Pancreas (tissue), 10 donors: Measurements from ENCODE around the gene PLCG2. TPM values are rescaled to one million over a fixed set of nuclear protein-coding genes. Genes with fewer than 3 reads are reported as not detected.

Source experiments
- ATAC-seq, 4 donors: fragments of 200-7000 bp; cut with Tn5 transposase; one replicate each; pipeline versions ENCODE4 v1.8.0 to v1.9.1; 2020; ENCODE audit warnings: mild to moderate bottlenecking in 4 of 4, moderate library complexity in 4 of 4
- DNase-seq, 6 donors: peaks; one replicate each; pipeline ENCODE4 v3.0.0-alpha.2; 2020
- FAIRE-seq: peaks from 2 replicates; lab custom pipeline; 2012; peaks lifted over from hg19 to GRCh38; lab: Jason Lieb, UNC
- H3K27ac ChIP-seq, 4 donors: fragments of 200-600 bp; sonication (generic); 1 replicate in 3 of 4; 2 replicates in 1 of 4; pipeline versions ENCODE4 v1.5.0 to v1.8.0; 2020
- H3K27me3 ChIP-seq, 4 donors: fragments of 200-600 bp; one replicate each; pipeline ENCODE4 v1.8.0; 2021
- H3K36me3 ChIP-seq, 3 donors: fragments of 200-600 bp; sonication (generic) in 1 of 3; one replicate each; pipeline versions ENCODE4 v1.5.0 to v1.8.0; 2020 to 2021
- H3K4me1 ChIP-seq, 3 donors: fragments of 200-600 bp; one replicate each; pipeline ENCODE4 v1.8.0; 2021
- H3K4me3 ChIP-seq, 4 donors: fragments of 200-600 bp; sonication (generic) in 2 of 4; one replicate each; pipeline versions ENCODE4 v1.5.0 to v1.8.0; 2020 to 2021
- H3K9me3 ChIP-seq, 4 donors: fragments of 200-600 bp; one replicate each; pipeline ENCODE4 v1.8.0; 2021
- WGBS, 2 donors: extraction: QIAGEN DNeasy Blood & Tissue Kit; methylation state at CpG; one replicate each; pipeline ENCODE4 v1.1.7; 2013; 5-methylcytosine and 5-hydroxymethylcytosine counted together
- intact Hi-C, 3 donors: fragments of 100-400 bp; cut with DNase I; formaldehyde crosslinking; loops; one replicate each; pipeline versions ENCODE4 v1.11.1 to v1.14.2; 2022
- polyA plus RNA-seq, 2 donors: library from polyadenylated mRNA; stranded (reverse); fragments of 200-250 nt; gene quantifications; one replicate each; pipeline ENCODE4 v1.2.3, GENCODE V29; 2013
- total RNA-seq, 6 donors: library from RNA; stranded (reverse); fragmentation: NEBNext Ultra II Directional in 4 of 6; extraction: Animal tissue kit (Norgen Biotek cat#: 25700) in 4 of 6; gene quantifications; one replicate each; pipeline versions ENCODE4 v1.2.1 to v1.2.4, GENCODE V29; 2021 to 2023
- TF ChIP-seq, protein P1 (sequence below), 4 donors: fragments of 200-600 bp; sonication (generic) in 3 of 4; IDR thresholded peaks; one replicate each; pipeline versions ENCODE4 v1.5.0 to v1.8.0; 2021; ENCODE audit warnings: antibody characterized with exemption in 4 of 4
- donor health status: healthy with polysubstance abuse.
- donor health status: DM: no; HTN: no; CAD: no; lungs with moderate emphysema.
- donor health status: DM: no; HTN: no; CAD: no.
- donor health status: control.
- donor health status: control.
- donor health status: Bipolar disorder and iron deficiency.
- donor health status: DM: yes; HTN: yes; CAD: no.
- donor health status: DM: no; HTN: no; CAD: no.
- donor health status: DM: no; HTN: no; CAD: no.
- donor health status: DM: yes; HTN: yes; CAD: no.

Gene PLCG2
- total and polyA plus RNA-seq, 8 donors = 3.7 to 23.6 (median 8.0) TPM

DNA sequence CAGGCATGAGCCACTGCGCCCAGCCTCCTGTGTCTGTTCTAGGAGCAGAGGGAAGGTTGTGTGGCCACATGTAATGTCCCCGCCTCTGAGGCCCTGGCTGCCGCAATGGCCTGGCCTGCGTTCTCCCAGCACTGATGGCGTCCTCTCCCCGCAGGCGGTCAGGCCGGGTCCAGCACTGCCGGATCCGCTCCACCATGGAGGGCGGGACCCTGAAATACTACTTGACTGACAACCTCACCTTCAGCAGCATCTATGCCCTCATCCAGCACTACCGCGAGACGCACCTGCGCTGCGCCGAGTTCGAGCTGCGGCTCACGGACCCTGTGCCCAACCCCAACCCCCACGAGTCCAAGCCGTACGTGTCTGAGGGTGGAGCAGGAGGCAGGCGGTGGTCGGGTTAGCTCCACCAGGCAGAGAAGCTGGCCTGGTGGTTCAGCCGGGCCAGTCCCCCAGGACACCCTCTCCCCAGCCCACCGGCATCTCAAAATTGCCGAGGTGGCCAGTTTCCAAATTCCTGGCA is 131.3 kb downstream of the PLCG2 start:
- H3K4me1 ChIP-seq = no peaks in the 10 kb centered on the region
- TF ChIP-seq, protein P1, sequence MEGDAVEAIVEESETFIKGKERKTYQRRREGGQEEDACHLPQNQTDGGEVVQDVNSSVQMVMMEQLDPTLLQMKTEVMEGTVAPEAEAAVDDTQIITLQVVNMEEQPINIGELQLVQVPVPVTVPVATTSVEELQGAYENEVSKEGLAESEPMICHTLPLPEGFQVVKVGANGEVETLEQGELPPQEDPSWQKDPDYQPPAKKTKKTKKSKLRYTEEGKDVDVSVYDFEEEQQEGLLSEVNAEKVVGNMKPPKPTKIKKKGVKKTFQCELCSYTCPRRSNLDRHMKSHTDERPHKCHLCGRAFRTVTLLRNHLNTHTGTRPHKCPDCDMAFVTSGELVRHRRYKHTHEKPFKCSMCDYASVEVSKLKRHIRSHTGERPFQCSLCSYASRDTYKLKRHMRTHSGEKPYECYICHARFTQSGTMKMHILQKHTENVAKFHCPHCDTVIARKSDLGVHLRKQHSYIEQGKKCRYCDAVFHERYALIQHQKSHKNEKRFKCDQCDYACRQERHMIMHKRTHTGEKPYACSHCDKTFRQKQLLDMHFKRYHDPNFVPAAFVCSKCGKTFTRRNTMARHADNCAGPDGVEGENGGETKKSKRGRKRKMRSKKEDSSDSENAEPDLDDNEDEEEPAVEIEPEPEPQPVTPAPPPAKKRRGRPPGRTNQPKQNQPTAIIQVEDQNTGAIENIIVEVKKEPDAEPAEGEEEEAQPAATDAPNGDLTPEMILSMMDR (IDR thresholded peaks at IDR 0.05) = no peak
- FAIRE-seq (no peak), ATAC-seq (no peak), DNase-seq (no peak)
- 86 to 91% methylated on average over 28 of the region's 28 CpGs for WGBS, 2 donors
- no peaks in the 10 kb centered on the region for H3K9me3 ChIP-seq
- intact Hi-C loops = no loop called here
- H3K36me3 ChIP-seq = no peaks in the 10 kb centered on the region
- no peak overlapping the region for H3K4me3 ChIP-seq
- no peak overlapping the region for H3K27ac ChIP-seq
- no peaks in the 10 kb centered on the region for H3K27me3 ChIP-seq

DNA sequence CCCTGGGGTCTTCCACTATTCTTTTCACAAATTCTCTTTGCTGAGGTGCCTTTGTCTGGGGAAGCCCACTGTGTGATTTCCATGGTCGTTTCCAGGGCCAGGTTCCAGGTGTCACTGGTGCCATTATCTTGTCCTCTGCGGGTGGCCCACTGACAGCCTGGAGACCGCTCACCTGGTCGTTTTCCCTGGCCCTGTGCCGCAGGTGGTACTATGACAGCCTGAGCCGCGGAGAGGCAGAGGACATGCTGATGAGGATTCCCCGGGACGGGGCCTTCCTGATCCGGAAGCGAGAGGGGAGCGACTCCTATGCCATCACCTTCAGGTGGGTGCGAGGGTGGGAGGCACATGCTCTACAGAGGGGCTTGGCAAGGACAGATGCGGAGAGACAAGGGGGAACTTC is 133.3 kb downstream of the PLCG2 start:
- ATAC-seq (no peak), FAIRE-seq (no peak), DNase-seq (no peak)
- TF ChIP-seq, protein P1 (IDR thresholded peaks at IDR 0.05) = no peak
- no peaks in the 10 kb centered on the region for H3K4me1 ChIP-seq
- no peaks in the 10 kb centered on the region for H3K36me3 ChIP-seq
- H3K27me3 ChIP-seq = no peaks in the 10 kb centered on the region
- intact Hi-C loops = no loop called here
- no peak overlapping the region for H3K27ac ChIP-seq
- H3K9me3 ChIP-seq = no peaks in the 10 kb centered on the region
- H3K4me3 ChIP-seq = no peak overlapping the region
- 62 to 70% methylated on average over 14 of the region's 14 CpGs for WGBS, 2 donors

DNA sequence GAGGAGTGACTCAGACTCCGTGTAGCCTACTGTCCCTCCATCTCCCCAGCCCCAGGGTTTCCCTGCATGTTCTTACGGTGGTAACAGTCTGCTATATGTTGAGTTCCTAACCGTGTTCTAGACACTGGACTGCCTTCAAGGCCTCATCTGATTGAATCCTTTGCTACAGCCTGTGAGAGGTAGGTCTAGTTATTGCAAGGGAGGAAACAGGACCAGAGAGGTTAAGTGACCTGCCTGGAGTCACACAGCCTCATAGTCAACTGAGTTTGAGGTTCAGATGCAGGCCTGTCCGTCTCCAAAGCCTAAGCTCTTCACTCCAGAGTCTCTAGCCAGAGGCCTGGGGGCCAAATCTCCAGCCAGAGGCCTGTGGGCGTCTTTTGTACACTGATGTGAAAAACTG is 134.1 kb downstream of the PLCG2 start:
- Histone ChIP-seq H3K4me3 (no peak overlapping the region), H3K9me3 (no peaks in the 10 kb centered on the region), H3K36me3 (no peaks in the 10 kb centered on the region), H3K27me3 (no peaks in the 10 kb centered on the region), H3K4me1 (no peaks in the 10 kb centered on the region), H3K27ac (no peak overlapping the region)
- ATAC-seq (no peak), DNase-seq (no peak), FAIRE-seq (no peak)
- TF ChIP-seq, protein P1 (IDR thresholded peaks at IDR 0.05) = no peak
- intact Hi-C loops = no loop called here
- WGBS, 2 donors = 68 to 69% methylated on average over 5 of the region's 5 CpGs

DNA sequence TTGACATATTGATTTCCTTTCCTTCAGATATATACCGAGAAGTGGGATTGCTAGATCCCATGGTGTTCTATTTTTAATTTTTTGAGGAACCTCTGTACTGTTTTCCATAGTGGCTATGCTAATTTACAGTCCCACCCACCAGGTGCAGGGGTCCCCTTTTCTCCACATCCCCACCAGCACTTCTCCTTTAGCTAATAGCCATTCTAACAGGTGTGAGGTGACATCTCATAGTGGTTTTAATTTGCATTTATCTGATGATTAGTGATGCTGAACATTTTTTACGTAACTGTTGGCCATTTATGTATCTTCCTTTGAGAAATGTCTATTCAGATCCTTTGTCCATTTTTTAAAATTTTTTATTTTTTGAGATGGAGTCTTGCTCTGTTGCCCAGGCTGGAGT is 138.3 kb downstream of the PLCG2 start:
- ATAC-seq (no peak), FAIRE-seq (no peak), DNase-seq (no peak)
- WGBS, 2 donors = 62 to 79% methylated on average over 2 of the region's 2 CpGs
- Histone ChIP-seq H3K4me1 (no peaks in the 10 kb centered on the region), H3K27ac (no peak overlapping the region), H3K27me3 (no peaks in the 10 kb centered on the region), H3K9me3 (no peaks in the 10 kb centered on the region), H3K36me3 (peaks cover 0 to 4% (median 0%) of the 10 kb centered on the region in 3 donors), H3K4me3 (no peak overlapping the region)
- intact Hi-C loops = no loop called here
- TF ChIP-seq, protein P1 (IDR thresholded peaks at IDR 0.05) = no peak

DNA sequence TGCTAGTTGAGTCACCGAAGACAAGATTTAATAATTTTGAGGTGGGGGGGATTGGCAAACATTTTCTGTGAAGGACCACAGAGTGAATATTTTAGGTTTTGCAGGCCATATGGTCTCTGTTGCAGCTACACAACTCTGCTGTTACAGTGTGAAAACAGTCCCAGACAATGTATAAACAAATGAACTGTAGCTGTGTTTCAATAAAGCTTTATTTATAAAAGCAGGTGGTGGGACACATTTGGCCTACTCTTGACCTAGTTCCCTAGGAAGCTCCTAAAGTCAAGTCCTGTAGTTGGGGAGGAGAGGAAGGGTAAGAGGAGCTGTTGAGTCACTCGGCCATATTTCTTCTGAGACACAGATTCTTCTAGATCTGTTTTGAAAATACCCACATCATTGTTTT is 139.8 kb downstream of the PLCG2 start:
- FAIRE-seq = no peak
- no peak for DNase-seq

More for the DNA sequence above, 139.8 kb downstream of the PLCG2 start:
- H3K36me3 ChIP-seq = peaks cover 0 to 4% (median 0%) of the 10 kb centered on the region in 3 donors
- intact Hi-C loops = no loop called here
- 73 to 92% methylated on average over 2 of the region's 2 CpGs for WGBS, 2 donors
- H3K27ac ChIP-seq = no peak overlapping the region
- no peak overlapping the region for H3K4me3 ChIP-seq
- no peaks in the 10 kb centered on the region for H3K9me3 ChIP-seq
- TF ChIP-seq, protein P1 (IDR thresholded peaks at IDR 0.05) = no peak
- no peaks in the 10 kb centered on the region for H3K27me3 ChIP-seq
- ATAC-seq = no peak
- no peaks in the 10 kb centered on the region for H3K4me1 ChIP-seq
